GM21619 (cell line): ENCODE data around the gene HSPE1.
A peak's percentile ranks its signal among the peaks of the same experiment; 100 is the strongest.

Experiments
- ATAC-seq: cut with Tn5 transposase; IDR thresholded peaks from one replicate; pipeline ENCODE4 v1.9.1; 2021; ENCODE audit not compliant: unreplicated experiment

HSPE1 gene

DNA sequence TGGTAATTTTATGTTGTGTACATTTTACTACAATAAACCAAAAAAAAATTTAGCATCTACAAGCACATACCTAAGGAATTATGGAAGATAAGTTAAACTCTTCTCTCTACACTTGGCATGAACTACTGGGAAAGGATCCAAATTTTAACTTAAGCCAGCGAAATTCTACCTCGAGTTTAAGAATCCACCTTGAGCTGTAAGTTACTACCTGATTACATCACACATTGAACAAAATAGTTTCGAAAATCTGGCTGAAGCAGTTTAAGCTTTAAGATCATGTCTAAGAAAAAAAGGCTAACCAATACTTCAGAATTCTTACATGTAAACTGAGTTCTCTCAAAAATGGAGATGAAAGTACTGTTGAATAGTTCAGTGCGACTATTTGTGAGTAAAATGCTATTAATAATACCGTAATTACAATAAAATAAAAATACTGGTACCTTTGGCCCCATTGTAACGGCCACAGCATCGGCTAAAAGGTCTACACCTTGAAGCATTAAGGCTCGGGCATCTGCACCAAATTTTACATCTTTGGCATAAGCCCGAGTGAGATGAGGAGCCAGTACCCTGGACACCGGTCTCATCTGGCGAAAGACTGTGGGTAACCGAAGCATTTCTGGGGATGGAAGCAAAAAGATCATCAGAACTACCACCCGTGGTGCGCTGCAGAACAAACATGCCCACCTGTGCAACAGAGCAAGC lies 1.8 kb upstream of the HSPE1 start:
- no peak for ATAC-seq

DNA sequence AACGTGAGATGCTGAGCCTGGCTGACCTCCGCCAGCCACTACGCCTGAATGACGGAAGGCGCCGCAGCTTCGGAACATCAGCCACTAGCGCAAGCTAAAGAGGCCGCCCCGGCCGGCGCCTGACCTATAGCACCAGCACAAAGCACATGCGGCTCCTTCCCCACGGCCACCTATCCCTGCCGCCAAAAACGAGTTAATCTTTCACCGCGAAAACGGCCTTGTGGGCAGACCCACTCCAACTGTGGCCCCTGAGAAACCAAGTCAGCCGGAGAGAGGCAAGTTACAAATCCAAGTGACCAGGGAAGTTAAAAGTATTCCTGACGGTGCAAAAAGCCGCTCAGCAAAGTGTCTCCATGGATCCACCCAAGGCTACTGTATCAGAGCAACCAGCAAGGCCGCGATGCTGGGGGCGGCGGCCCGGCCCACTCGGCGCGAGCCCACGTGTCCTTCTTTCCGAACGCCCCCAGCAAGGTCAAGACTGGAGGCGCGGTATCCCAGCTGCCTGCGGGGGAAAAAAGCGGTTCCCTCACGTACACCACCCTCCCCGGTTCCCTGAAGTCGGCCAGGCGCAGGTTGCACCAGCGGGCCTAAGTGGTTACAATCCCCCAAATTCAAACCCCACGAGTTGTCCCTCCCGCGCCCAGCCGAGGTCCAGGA lies 1.1 kb upstream of the HSPE1 start:
- peak; percentile 22 for ATAC-seq

DNA sequence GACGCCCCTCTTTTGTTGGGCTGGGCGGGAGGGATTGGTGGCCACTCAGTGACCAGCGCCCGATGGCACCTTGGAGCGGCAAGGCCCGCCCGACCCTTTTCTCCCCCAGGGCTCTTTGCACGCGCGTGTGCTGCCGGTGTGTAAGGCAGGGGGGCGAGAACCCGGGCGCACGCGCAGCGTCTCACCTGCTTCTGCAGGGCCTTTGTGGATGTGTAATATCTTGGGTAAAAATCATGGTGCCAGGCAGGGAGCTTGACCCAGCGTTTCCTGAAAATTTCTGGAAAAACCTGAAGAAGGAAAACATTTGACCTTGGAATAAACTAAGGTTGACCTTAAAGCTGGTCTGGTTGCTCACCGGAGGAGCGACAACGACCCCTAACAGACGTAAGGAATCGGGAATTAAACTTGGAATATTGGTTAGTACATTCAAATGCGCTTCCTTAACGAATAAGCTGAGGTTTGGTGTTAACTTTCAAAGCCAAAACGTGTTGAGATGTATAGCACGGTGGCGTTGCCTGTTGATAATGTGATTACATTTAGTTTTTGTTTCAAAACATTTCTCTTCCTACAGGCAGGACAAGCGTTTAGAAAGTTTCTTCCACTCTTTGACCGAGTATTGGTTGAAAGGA lies 438 bp downstream of the HSPE1 start:
- peak; percentile 5 for ATAC-seq

DNA sequence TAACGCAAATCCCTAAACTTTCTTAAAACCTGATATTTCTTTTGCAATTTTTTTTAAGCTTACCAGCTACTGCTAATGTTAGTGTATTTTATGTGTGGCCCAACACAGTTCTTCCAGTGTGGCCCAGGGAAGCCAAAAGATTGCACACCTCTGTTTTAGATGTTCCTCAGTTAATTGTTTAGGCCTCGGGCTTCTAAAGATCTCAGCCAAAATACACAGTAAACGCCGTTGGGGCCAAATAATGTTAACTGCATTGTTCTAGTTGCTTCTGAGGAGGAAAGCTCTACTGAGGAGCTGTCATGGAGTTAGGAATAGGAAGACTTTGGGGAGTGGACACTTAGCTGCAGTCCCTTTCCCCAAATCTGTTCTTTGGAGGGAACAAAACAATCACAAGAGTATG lies 2.0 kb downstream of the HSPE1 start:
- no peak for ATAC-seq

DNA sequence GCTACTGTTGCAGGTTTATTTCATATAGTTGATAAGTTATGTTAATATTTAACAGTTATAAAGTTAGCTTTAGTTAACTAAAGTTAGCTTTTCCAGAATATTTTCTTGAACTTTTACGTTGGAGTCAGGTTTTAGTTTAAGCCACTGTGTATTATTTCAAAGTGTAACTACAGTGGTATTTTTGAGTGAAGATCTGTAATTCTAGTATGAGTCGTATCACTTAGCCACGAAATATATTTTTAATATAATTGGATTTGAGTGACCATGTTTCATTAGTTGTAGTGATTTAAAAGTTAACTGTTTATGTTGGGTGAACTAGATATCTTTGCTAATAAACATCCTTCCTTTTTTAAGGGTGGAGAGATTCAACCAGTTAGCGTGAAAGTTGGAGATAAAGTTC lies 2.5 kb downstream of the HSPE1 start:
- no peak for ATAC-seq

DNA sequence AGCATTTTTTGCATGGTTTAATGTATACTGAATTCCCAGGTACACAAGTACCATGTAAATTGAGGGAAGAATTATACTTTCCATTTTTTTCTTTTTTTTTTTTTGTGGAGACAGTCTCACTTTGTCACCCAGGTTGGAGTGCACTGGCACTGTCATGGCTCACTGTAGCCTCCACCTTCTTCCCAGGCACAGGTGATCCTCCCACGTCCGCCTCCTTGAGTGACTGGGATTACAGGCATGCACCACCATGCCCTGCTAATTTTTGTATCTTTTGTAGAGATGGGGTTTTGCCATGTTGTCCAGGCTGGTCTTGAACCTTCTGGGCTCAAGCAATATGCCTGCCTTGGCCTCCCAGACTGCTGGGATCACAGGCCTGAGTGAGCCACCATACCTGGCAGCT lies 3.8 kb downstream of the HSPE1 start:
- no peak for ATAC-seq

DNA sequence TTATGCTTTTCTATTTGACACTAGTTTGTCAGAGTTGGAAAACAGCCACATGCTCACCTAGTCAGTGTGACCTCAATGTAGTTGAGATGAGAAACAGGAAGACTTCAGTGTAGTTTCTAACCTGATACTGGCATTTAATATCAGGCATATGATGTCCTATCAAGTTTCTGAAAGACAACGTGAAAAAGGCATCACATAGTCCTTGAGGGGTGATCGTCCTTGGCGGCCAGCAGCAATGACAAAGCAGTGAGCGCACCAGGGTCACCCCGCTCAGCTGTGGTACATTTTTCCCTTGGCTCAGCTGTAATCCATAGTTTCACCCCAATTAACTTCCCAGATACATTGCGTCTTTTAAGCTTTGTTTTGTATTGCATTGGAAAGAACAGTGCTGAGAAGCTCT lies 4.3 kb downstream of the HSPE1 start:
- no peak for ATAC-seq

DNA sequence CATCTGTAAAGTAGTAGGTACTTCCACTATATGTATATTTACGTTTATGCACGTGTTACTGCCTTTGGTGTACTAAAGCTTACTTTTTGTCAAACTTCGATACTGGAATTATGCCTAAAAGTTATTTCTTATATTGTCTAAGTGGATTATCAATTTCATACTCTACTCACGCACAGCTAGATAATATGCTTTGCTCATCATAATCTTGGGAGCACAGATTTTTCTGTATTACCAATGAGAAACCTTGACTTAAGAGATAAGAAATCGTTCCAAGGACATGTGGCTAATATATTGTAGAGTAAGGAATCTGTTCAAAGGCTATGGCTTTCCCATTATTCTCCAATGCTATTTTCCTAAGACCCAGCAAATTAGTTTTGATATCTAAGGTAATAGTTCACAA lies 6.5 kb downstream of the HSPE1 start:
- no peak for ATAC-seq

DNA sequence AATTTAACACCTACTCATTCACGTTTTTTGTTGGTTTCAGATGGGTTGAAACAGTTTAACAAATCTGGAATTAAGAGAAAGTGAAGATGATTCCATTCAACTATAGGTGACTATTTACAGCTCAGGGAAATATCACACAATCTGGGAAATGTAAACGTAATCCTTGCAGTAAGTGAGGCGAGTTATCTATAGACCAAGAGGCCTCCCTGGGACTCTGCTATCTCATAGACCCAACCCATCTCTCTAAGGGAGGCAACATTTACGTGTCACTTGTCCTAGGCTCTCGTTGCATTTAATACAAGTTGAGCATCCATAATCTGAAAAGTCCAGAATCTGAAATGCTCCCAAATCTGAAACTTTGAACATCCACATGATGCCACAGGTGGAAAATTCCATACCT lies 13.7 kb downstream of the HSPE1 start:
- no peak for ATAC-seq

DNA sequence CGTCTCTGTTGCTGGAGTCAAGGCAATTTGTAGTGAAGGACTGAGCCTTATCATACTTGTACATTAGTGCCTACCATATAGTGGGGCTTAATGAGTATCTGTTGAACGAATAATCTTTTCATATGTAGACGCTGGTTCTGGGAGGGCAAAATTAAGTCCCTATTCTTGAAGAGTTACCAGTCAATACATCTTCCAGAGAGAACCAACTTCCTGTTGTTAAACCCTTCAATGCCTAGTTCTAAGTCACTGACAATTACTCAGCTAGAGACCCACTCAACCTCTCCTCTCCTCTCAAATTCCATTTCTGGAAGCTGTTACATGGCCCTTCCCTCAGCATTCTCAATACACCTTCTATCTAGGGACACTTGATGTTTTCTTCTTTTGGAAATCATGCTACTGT lies 14.6 kb downstream of the HSPE1 start:
- no peak for ATAC-seq

DNA sequence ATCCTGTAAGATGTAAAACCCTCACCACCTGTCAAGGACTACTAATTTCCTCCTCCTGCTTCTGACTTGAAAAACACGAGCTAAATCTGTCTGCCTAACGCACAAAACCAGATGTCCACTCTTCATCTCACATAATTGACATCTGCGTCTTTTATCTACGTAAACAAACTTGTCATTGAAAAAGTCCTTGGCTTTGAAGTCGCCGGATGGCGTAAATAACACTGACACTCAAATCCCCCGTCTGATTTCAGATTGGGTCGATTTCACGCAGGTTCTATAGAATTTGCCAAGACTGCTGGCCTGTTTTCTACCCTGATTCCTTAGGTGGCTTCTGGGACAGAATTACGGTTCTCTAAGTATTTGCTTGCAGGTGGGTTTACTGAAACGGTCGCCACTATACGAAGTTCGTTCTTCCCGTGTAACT lies 15.1 kb downstream of the HSPE1 start:
- peak; percentile 4 for ATAC-seq

DNA sequence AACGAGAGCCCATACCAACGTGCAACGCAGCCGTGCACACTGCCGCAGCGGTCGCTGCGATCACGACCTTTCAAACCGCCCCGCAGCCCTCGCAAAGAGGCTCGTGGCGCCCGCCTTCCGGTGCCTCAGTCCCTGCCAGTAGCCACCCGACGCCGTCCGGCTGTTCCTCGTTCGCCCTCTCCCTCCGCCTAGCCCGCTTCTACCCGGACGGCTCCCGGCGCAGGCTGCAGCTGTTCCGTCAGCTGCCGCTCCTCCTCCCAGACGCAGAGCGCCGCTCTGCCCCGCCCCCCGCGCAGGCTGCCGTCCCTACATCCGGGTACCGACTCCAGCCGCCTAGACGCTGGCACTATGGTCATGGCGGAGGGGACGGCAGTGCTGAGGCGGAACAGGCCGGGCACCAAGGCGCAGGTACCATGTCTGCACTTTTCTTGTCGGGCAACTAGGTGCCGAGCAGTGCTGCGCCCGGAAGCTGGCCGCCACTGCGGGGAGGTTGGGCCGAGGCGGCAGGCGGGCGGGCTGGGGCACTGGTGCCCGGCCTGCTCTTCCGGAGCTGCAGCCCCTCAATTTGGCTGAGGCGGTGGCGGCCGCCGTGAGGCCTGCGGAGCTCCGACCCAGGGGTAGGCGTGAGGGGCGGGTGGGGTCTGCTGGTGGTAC lies 15.7 kb downstream of the HSPE1 start, which contains the start of gene MOB4:
Gene MOB4 (plus strand): TSS at position 328 of the 654 bp plus-strand sequence. CDS start 21 bp downstream, at position 349.
- peak; percentile 92 for ATAC-seq

DNA sequence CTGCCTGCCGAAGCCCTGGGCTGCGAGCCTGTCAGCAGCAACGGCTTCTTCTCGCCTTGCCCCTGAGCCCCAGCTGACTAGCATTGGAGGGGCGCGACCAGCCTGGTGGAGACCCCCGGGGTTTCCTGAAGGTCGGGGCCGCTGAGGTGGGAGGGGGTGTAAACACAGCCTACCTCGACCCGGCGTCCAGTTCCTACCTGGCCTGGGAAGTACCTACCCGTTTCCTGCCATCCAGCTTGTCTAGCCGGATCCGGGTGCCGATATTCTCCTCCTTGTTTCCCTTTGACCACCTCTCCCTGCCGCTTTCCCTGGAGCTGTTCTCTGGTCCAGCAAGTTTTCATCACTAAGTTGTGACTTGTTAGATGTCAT lies 16.2 kb downstream of the HSPE1 start:
- peak; percentile 13 for ATAC-seq

DNA sequence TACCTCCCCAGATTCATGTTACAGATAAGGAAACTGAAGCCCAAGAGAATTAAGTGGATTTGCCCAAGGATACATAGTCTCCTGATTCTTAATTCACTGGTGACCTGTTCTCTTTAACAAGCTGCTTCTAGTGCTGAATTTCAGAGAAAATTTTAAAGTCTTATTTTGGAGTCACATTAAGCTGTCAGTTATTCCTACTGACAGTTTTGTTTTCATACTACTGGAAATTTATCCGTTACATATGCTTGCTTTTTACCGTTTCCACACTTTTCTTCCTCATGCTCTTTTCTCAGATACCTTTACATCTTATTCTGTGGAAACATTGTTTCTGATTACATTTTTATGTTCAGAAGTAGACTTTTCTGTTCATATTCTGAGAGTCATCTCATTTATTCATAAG lies 17.0 kb downstream of the HSPE1 start:
- no peak for ATAC-seq

DNA sequence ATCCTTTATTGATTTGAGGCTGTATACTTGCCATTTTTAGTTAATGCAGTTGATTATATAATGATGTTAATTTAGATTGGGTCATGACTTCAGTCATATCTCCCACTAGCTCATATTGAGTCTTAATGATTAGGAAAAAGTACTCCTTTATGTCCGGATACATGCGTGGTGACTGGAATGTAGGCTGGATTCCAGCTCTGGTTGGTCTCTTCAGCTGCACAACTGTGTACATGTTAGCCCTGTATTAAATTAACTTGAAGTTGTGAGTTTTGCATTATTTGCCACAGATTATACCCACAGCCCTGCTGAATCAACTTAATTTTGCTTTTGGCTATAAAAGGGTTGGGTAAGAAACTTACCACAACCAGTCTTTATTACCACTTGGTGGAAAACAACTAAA lies 38.2 kb downstream of the HSPE1 start:
- ATAC-seq: no peak

DNA sequence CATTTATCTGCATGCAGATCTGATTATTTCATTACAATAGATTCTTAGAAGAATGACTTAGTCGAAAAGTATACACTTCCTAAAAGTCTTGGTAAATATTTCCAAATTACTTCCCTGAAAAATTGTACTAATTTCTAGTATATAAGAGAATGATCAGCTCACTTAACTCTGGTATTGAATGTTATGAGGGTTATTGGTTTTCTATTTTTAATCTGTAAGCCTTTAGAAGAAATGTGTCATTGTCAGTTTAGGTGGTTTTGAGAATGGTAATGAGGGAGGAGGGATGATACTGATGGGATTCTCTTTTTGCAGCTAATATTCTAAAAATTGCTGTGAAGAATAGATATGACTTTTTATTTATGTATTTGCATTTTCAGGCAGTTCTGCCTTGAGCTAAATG lies 39.6 kb downstream of the HSPE1 start:
- no peak for ATAC-seq

DNA sequence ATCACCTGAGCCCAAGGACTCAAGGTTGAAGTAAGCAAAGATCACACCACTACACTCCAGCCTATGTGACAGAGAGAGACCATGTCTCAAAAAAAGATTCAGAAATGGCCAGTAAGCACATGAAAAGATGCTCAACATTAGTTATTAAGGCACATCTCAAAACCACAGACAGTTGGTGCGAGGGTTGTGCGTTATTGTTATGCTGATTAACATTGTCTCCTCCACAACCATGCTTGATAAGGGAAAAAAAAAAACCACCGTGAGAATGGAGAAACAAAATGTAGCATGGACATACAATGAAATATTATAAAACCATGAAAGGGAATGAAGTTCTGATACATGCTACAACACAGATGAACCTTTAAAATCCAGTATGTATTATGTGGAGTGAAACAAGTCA lies 43.0 kb downstream of the HSPE1 start:
- no peak for ATAC-seq

DNA sequence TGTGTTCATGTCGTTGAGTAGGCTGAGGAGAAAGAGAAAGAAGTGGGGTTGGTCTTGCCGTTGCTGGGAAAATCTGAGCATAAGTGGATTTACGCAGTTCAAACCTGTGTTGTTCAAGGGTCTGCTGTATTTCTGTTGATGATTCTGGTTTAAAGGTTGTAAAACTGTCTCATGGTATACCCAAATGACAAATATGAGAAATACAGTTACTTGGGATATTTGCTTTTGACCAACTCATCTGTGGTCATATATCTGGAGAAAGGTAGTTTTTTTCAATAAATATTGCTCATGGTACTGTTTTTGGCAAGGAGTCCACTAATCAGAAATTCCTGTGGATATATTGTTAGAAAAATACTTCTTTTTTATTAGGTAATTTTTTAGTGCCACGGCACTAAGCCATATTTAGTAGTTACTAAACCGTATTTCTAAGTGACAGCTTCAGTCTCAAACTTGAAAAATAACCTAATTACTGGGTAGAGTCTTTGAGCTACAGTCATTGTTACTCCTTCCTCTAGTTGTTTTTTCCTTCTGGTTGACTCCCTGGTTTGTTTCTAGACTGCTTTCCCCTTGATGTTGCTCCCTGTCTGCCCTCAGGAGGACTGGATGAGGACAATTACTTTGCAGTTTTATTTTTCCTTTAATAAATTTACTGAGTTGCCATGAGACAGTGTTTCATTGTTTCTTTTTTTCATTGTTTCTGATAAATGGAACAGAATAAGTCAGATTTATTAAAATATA lies 47.2 kb downstream of the HSPE1 start:
- no peak for ATAC-seq

DNA sequence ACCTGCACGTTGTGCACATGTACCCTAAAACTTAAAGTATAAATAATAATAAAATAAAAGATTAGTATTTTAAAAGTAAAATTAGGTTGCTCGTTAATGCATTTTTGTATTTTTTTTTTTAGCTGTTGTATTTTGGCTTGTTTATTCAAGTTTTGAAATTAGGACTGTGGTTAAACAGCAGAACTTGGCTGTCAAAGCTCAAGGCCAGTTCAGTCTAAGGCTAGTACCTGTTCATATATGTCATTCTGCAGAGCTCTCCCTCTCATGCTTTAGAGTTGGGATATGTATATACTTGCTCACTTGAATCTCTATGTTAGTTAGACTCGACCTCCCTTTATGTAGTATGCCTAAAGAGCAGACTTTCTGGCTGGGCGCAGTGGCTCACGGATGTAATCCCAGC lies 48.4 kb downstream of the HSPE1 start:
- no peak for ATAC-seq

DNA sequence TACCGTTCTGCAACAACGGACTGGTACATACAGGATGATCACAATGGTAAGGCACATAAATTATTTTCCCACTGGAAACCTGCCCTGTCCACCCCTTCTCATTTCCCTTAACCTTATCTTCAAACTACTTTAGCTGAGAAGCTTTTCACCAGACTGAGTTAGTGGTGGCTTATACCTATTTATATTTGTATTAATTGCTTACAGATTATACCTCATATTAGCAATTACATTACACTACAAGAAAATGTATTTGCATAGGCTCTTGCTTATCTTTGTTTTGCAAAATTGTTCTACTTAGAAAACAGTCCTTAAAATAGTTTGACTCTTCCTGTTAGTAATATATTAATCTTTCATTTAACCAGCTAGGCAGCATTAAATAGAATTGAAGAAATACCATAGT lies 51.1 kb downstream of the HSPE1 start:
- peak; percentile 74 for ATAC-seq
